ENCODE measurements around the gene CFAP107.
"Not testable (repeated sequence)": the region's sequence is repeated elsewhere in the genome, so short reads cannot be mapped to it uniquely, and the experiment has no call there.

Gene CFAP107

DNA sequence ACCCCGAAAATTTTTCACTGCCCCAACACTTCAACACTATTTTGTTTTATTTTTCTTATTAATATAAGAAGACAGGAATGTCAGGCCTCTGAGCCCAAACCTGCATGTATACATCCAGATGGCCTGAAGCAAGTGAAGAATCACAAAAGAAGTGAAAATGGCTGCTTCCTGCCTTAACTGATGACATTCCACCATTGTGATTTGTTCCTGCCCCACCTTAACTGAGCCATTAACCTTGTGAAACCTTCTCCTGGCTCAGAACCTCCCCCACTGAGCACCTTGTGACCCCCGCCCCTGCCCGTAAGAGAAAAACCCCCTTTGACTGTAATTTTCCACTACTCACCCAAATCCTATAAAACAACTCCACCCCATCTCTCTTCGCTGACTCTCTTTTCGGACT, 32.3 kb upstream of the CFAP107 start:
- H3K4me3 ChIP-seq (ENCODE audit: low read depth, low read length); H3K36me3 ChIP-seq (ENCODE audit: control insufficient read depth, insufficient read depth, low read length); H3K27me3 ChIP-seq (ENCODE audit: control insufficient read depth, insufficient read depth, low read length); H3K9me3 ChIP-seq (ENCODE audit: control insufficient read depth, insufficient read depth, low read depth, low read length): not testable (repeated sequence)
- peak overlapping the region; percentile 96 for H3K27ac ChIP-seq (ENCODE audit: low read depth, low read length)
- peak overlapping the region; percentile 77 for H3K9ac ChIP-seq (ENCODE audit: low read length)
- peaks cover 64% of the 10 kb centered on the region for H3K4me1 ChIP-seq (ENCODE audit: control insufficient read depth, insufficient read depth, low read length)

DNA sequence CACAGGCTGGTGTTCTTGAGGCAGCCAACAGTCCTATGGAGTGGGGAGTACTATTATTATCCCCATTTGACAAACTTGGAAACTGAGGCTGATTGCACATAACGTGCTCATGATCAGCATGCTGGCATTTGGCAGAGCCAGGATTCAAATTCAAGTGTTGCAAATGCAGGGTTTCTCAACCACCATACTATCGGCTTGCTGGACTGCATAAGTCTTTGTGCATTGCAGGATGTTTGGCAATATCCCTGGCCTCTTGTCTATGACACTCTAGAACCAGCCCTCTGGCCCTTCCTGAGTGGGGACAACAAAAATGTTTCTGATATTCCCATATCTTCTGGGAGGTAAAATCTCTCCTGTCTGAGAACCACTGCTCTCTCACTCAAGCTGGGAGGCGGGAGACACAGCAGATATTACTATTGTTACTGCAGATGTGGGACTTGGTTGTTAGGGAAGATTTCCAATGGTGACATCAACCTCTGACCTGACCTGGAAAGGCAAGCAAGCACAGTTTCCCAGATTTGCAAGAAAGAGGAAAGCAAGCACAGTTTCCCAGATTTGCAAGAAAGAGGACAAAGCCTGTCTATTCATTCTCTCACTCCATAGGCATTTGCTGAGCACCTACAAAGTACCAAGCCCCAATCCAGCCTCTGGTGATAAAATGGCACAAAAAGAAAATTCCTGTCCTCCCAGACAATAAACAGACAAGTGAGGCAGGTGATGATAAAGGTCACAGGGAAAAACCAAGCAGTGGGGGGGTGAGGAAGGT, 31.1 kb upstream of the CFAP107 start:
- H3K4me3 ChIP-seq (ENCODE audit: low read depth, low read length): no peak overlapping the region; the same call in 1 of the 2 replicates
- peaks cover 66% of the 10 kb centered on the region for H3K4me1 ChIP-seq (ENCODE audit: control insufficient read depth, insufficient read depth, low read length)
- H3K36me3 ChIP-seq (ENCODE audit: control insufficient read depth, insufficient read depth, low read length): no peaks in the 10 kb centered on the region
- H3K9me3 ChIP-seq (ENCODE audit: control insufficient read depth, insufficient read depth, low read depth, low read length): no peaks in the 10 kb centered on the region
- peak overlapping the region; percentile 88 for H3K27ac ChIP-seq (ENCODE audit: low read depth, low read length)
- peak overlapping the region; percentile 68 for H3K9ac ChIP-seq (ENCODE audit: low read length)
- no peaks in the 10 kb centered on the region for H3K27me3 ChIP-seq (ENCODE audit: control insufficient read depth, insufficient read depth, low read length)

DNA sequence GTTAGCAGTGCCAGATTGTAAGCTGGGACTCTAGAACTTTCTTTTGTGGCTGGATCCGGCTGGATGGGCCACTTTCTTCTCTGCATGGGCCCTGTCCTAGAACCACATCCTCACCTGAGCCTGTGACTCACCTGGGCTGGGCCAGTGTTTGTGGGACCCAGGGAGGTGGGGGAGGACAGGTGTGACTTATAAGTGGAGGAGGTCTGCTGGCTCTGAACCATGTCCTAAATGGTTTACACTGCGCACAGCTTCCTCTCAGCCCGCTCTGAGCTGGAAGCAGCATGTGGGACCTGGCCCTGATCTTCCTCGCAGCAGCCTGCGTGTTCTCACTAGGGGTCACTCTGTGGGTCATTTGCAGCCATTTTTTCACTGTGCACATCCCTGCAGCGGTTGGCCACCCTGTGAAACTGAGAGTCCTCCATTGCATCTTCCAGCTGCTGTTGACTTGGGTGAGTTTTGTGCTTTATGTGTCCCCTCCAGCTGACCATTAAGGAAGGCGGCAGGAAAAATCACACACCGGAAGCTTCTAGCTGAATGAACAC, 30.0 kb upstream of the CFAP107 start, which contains the start of gene AADACL3:
TSS of gene AADACL3 (plus strand) at position 215 of the 542 bp plus-strand sequence. CDS start at position 282, 67 bp downstream.
- H3K4me3 ChIP-seq (ENCODE audit: low read depth, low read length): peak within 1 kb of the TSS; percentile 42; the same call in 1 of the 2 replicates
- no peaks in the 10 kb centered on the region for H3K9me3 ChIP-seq (ENCODE audit: control insufficient read depth, insufficient read depth, low read depth, low read length)
- peak within 1 kb of the TSS; percentile 88 for H3K27ac ChIP-seq (ENCODE audit: low read depth, low read length)
- H3K27me3 ChIP-seq (ENCODE audit: control insufficient read depth, insufficient read depth, low read length): no peaks in the 10 kb centered on the region
- H3K4me1 ChIP-seq (ENCODE audit: control insufficient read depth, insufficient read depth, low read length): peaks cover 72% of the 10 kb centered on the region
- H3K36me3 ChIP-seq (ENCODE audit: control insufficient read depth, insufficient read depth, low read length): no peaks in the 10 kb centered on the region
- peak within 1 kb of the TSS; percentile 77 for H3K9ac ChIP-seq (ENCODE audit: low read length)

DNA sequence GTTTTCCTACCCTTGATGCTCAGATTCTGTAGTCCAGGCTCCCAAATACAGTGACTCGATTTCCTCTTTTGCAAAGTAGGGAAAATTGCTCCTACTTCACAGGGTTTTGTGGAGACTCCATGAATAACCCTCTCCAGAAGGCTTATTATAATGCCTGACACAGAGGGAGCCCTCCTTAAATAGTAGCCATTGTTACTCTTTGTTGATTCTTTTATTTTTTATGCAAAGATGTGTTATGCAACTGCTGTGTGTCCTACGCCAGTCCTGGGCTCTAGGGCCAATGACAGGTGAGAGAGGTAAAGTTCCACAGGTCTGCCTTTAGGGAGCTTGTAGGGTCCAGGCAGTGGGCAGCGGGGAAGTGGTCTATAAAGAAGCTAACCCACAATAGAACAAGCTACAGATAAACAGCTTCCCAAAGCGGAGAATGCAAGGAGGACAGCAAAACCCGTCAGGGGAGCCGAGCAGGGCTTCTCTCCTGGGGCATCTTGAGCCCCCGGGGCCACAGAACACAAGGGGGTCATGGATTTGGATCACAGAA, 28.6 kb upstream of the CFAP107 start:
- no peaks in the 10 kb centered on the region for H3K36me3 ChIP-seq (ENCODE audit: control insufficient read depth, insufficient read depth, low read length)
- no peaks in the 10 kb centered on the region for H3K27me3 ChIP-seq (ENCODE audit: control insufficient read depth, insufficient read depth, low read length)
- peak overlapping the region; percentile 77 for H3K9ac ChIP-seq (ENCODE audit: low read length)
- peak overlapping the region; percentile 42; the same call in 1 of the 2 replicates for H3K4me3 ChIP-seq (ENCODE audit: low read depth, low read length)
- H3K4me1 ChIP-seq (ENCODE audit: control insufficient read depth, insufficient read depth, low read length): peaks cover 60% of the 10 kb centered on the region
- peak overlapping the region; percentile 64; the same call in 1 of the 2 replicates for H3K27ac ChIP-seq (ENCODE audit: low read depth, low read length)
- no peaks in the 10 kb centered on the region for H3K9me3 ChIP-seq (ENCODE audit: control insufficient read depth, insufficient read depth, low read depth, low read length)

DNA sequence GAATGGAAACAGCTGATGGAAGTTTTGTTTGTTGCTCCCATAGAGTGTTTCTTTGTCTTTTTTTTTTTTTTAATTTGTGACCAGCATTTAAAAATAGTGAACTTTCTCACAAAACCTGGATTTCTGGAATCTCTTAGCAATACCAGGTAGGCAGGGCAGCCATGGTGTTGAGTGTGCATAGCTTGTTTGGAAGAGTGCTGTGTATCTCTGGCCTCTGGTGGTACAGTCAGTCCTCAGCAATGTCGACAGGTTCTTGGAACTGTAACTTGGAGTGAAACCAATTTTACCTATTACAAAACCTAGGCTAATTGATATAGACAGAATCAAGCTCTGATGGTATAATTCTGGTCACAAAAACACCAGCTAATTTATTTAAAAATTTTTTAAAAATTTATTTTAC, 23.4 kb upstream of the CFAP107 start:
- H3K27ac ChIP-seq (ENCODE audit: low read depth, low read length): no peak overlapping the region
- no peak overlapping the region for H3K4me3 ChIP-seq (ENCODE audit: low read depth, low read length)
- H3K4me1 ChIP-seq (ENCODE audit: control insufficient read depth, insufficient read depth, low read length): peaks cover 12% of the 10 kb centered on the region
- no peaks in the 10 kb centered on the region for H3K27me3 ChIP-seq (ENCODE audit: control insufficient read depth, insufficient read depth, low read length)
- no peak overlapping the region for H3K9ac ChIP-seq (ENCODE audit: low read length)
- H3K36me3 ChIP-seq (ENCODE audit: control insufficient read depth, insufficient read depth, low read length): peaks cover 17% of the 10 kb centered on the region; the same call in 1 of the 2 replicates
- H3K9me3 ChIP-seq (ENCODE audit: control insufficient read depth, insufficient read depth, low read depth, low read length): peaks cover 3% of the 10 kb centered on the region; the same call in 1 of the 2 replicates

DNA sequence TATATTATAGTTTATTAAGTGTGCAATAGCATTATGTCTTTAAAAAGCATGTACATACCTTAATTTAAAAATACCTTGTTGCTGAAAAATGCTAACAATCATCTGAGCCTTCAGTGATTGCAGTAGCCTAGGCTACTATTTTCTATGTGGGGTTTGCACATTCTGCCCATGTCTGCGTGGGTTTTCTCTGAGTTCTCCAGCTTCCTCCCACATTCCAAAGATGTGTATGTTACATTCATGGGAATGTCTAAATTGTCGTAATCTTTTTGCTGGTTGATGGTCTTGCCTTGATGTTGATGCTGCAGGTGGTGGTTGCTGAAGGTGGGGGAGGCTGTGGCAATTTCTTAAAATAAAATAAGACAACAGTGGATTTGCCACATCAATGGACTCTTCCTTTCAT, 17.6 kb upstream of the CFAP107 start:
- Histone ChIP-seq H3K27ac (ENCODE audit: low read depth, low read length) (no peak overlapping the region), H3K27me3 (ENCODE audit: control insufficient read depth, insufficient read depth, low read length) (no peaks in the 10 kb centered on the region), H3K4me1 (ENCODE audit: control insufficient read depth, insufficient read depth, low read length) (no peaks in the 10 kb centered on the region), H3K9ac (ENCODE audit: low read length) (no peak overlapping the region), H3K9me3 (ENCODE audit: control insufficient read depth, insufficient read depth, low read depth, low read length) (peaks cover 27% of the 10 kb centered on the region), H3K4me3 (ENCODE audit: low read depth, low read length) (no peak overlapping the region), H3K36me3 (ENCODE audit: control insufficient read depth, insufficient read depth, low read length) (peaks cover 26% of the 10 kb centered on the region; the same call in 1 of the 2 replicates)

DNA sequence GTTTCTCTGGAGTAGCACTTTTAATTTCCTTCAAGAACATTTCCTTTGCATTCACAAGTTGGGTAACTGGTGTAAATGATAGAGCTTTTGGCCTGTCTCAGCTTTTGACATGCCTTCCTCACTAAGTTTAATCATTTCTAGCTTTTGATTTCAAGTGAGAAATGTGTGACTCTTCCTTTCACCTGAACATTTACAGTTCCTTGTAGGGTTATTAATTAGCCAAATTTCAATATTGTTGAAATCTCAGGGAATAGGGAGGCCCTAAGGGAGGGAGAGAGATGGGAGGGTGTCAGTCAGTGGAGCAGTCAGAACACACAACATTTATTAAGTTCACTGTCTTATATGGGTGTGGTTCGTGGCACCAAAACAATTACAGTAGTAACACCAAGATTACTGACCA, 15.8 kb upstream of the CFAP107 start:
- H3K27me3 ChIP-seq (ENCODE audit: control insufficient read depth, insufficient read depth, low read length): no peaks in the 10 kb centered on the region
- peaks cover 6% of the 10 kb centered on the region; the same call in 1 of the 2 replicates for H3K4me1 ChIP-seq (ENCODE audit: control insufficient read depth, insufficient read depth, low read length)
- no peak overlapping the region for H3K9ac ChIP-seq (ENCODE audit: low read length)
- no peak overlapping the region for H3K27ac ChIP-seq (ENCODE audit: low read depth, low read length)
- peaks cover 26% of the 10 kb centered on the region; the same call in 1 of the 2 replicates for H3K36me3 ChIP-seq (ENCODE audit: control insufficient read depth, insufficient read depth, low read length)
- peaks cover 27% of the 10 kb centered on the region for H3K9me3 ChIP-seq (ENCODE audit: control insufficient read depth, insufficient read depth, low read depth, low read length)
- no peak overlapping the region for H3K4me3 ChIP-seq (ENCODE audit: low read depth, low read length)

DNA sequence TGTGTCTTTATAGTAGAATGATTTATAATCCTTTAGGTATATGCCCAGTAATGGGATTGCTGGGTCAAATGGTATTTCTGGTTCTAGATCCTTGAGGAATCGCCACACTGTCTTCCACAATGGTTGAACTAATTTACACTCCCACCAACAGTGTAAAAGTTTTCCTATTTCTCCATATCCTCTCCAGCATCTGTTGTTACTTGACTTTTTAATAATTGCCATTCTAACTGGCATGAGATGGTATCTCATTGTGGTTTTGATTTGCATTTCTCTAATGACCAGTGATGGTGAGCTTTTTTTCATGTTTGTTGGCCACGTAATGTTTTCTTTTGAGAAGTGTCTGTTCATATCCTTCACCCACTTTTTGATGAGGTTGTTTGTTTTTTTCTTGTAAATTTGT, 14.9 kb upstream of the CFAP107 start:
- H3K4me3 ChIP-seq (ENCODE audit: low read depth, low read length); H3K4me1 ChIP-seq (ENCODE audit: control insufficient read depth, insufficient read depth, low read length); H3K27ac ChIP-seq (ENCODE audit: low read depth, low read length); H3K27me3 ChIP-seq (ENCODE audit: control insufficient read depth, insufficient read depth, low read length); H3K9ac ChIP-seq (ENCODE audit: low read length): not testable (repeated sequence)
- H3K9me3 ChIP-seq (ENCODE audit: control insufficient read depth, insufficient read depth, low read depth, low read length): peaks cover 32% of the 10 kb centered on the region
- peaks cover 24% of the 10 kb centered on the region; the same call in 1 of the 2 replicates for H3K36me3 ChIP-seq (ENCODE audit: control insufficient read depth, insufficient read depth, low read length)

DNA sequence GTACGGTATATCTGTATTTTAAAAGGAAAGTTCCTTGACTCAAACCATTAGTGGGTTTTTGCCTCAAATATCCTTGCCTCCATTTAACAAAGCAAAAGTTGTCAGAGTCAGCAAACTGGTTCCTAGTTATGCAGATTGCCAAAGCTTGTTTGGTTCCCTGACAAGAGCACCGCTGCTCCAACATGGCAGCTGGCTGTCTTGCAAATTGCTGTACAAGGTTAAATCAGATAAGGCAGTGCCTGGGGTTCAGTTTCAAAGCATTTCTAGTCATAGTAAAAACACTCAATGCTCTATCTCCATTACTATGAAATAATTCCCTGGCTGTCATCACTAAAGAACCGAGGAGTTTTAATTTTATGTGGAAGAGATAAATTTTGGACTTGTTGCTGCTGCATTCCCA, 11.3 kb upstream of the CFAP107 start:
- no peaks in the 10 kb centered on the region for H3K27me3 ChIP-seq (ENCODE audit: control insufficient read depth, insufficient read depth, low read length)
- peaks cover 6% of the 10 kb centered on the region; the same call in 1 of the 2 replicates for H3K4me1 ChIP-seq (ENCODE audit: control insufficient read depth, insufficient read depth, low read length)
- no peak overlapping the region for H3K4me3 ChIP-seq (ENCODE audit: low read depth, low read length)
- H3K36me3 ChIP-seq (ENCODE audit: control insufficient read depth, insufficient read depth, low read length): peaks cover 5% of the 10 kb centered on the region; the same call in 1 of the 2 replicates
- no peak overlapping the region for H3K9ac ChIP-seq (ENCODE audit: low read length)
- H3K9me3 ChIP-seq (ENCODE audit: control insufficient read depth, insufficient read depth, low read depth, low read length): peaks cover 17% of the 10 kb centered on the region
- H3K27ac ChIP-seq (ENCODE audit: low read depth, low read length): no peak overlapping the region

DNA sequence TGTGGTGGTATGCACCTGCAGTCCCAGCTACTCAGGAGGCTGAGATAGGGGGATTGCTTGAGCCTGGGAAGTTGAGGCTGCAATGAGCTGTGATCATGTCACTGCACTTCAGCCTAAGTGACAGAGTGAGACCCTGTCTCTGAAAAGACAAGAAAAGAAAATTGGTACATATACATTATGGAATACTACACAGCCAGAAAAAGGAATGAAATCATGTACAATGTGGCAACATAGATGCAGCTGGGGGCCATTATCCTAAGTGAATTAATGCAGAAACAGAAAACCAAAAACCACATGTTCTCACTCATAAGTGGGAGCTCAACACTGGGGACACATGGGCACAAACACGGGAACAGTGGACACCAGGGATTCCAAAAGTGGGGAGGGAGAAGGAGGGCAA, 7.1 kb upstream of the CFAP107 start:
- Histone ChIP-seq H3K36me3 (ENCODE audit: control insufficient read depth, insufficient read depth, low read length) (peaks cover 3% of the 10 kb centered on the region; the same call in 1 of the 2 replicates), H3K27me3 (ENCODE audit: control insufficient read depth, insufficient read depth, low read length) (no peaks in the 10 kb centered on the region), H3K4me3 (ENCODE audit: low read depth, low read length) (no peak overlapping the region), H3K27ac (ENCODE audit: low read depth, low read length) (no peak overlapping the region), H3K9me3 (ENCODE audit: control insufficient read depth, insufficient read depth, low read depth, low read length) (peaks cover 9% of the 10 kb centered on the region; the same call in 1 of the 2 replicates), H3K4me1 (ENCODE audit: control insufficient read depth, insufficient read depth, low read length) (peaks cover 6% of the 10 kb centered on the region; the same call in 1 of the 2 replicates), H3K9ac (ENCODE audit: low read length) (no peak overlapping the region)

DNA sequence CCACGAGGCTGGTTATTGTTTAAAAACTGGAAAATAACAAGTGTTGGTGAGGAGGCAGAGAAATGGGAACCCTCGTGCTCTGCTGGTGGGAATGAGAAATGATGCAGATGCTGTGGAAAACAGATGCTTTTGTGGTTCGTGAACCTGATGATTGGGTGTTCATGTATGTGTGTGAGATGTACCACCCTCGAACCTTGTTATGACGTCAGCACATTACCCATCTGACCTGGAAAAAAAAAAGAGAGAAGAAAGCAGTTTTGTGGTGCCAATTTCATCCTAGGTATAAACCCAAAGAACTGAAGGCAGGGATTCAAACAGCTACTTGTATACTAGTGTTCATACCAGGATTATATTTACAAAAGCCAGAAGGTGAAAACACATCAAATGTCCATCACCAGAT, 6.4 kb upstream of the CFAP107 start:
- H3K36me3 ChIP-seq (ENCODE audit: control insufficient read depth, insufficient read depth, low read length): peaks cover 3% of the 10 kb centered on the region; the same call in 1 of the 2 replicates
- H3K9me3 ChIP-seq (ENCODE audit: control insufficient read depth, insufficient read depth, low read depth, low read length): peaks cover 9% of the 10 kb centered on the region; the same call in 1 of the 2 replicates
- H3K9ac ChIP-seq (ENCODE audit: low read length): no peak overlapping the region
- H3K4me3 ChIP-seq (ENCODE audit: low read depth, low read length): no peak overlapping the region
- peaks cover 5% of the 10 kb centered on the region; the same call in 1 of the 2 replicates for H3K4me1 ChIP-seq (ENCODE audit: control insufficient read depth, insufficient read depth, low read length)
- no peaks in the 10 kb centered on the region for H3K27me3 ChIP-seq (ENCODE audit: control insufficient read depth, insufficient read depth, low read length)
- H3K27ac ChIP-seq (ENCODE audit: low read depth, low read length): no peak overlapping the region

Data from HUES6 (cell line).